HCT116 (cell line): ENCODE measurements around the gene FBXO42. TPM values are rescaled to one million over a fixed set of nuclear protein-coding genes. Genes with fewer than 3 reads are reported as not detected.

Source experiments
- ATAC-seq: fragments of 200-7000 bp; cut with Tn5 transposase; 2 replicates; pipeline ENCODE4 v1.9.1; 2020; ENCODE audit warnings: mild to moderate bottlenecking, moderate library complexity
- BruUV-seq: library from RNA; stranded (reverse); fragments of 400-500 nt; replicated peaks from 2 replicates; lab custom pipeline; 2021; lab: Mats Ljungman, UMichigan
- CTCF ChIA-PET: fragments of 300-600 bp; sonication (Branson Sonifier 250); formaldehyde crosslinking; loops from one replicate; lab custom pipeline; 2021; ENCODE audit warnings: antibody characterized with exemption; lab: Charles Lee
- POLR2A ChIA-PET: fragments of 300-600, 350-600 bp; sonication (Branson Sonifier 250); formaldehyde crosslinking; loops from one replicate; lab custom pipeline; 2021; ENCODE audit warnings: antibody characterized with exemption; lab: Charles Lee
- RAD21 ChIA-PET, 2 experiments: fragments of 300-600 bp; sonication (Branson Sonifier 250); formaldehyde crosslinking; loops; one replicate each; lab custom pipeline; 2023; ENCODE audit warnings: low total read pairs in 2 of 2; ENCODE audit not compliant: uncharacterized antibody in 2 of 2, unreplicated experiment in 2 of 2, low non-redundant PET in 1 of 2; lab: Charles Lee
- DNase-seq: peaks from one replicate; pipeline ENCODE4 v3.0.0-alpha.2; 2010; ENCODE audit warnings: low read depth, low spot score
- H2AFZ ChIP-seq: fragments of 200-600 bp; shearing (Covaris generic), sonication (generic); 2 replicates; pipeline ENCODE4 v1.6.1; 2017; ENCODE audit warnings: low read depth, mixed run types, mixed read lengths, antibody characterized with exemption, low read length; ENCODE audit not compliant: poor library complexity, severe bottlenecking
- H3K27ac ChIP-seq: 2 replicates; pipeline ENCODE4 v1.5.1; 2012; ENCODE audit warnings: low read depth, low read length
- H3K27me3 ChIP-seq: fragments of 200-600 bp; sonication (generic); 2 replicates; pipeline ENCODE4 v1.6.1; 2016; ENCODE audit warnings: mixed run types, low read length, mixed read lengths; ENCODE audit not compliant: insufficient read depth
- H3K36me3 ChIP-seq, 2 experiments: fragments of 200-500 bp in 1 of 2; fragments of 200-600 bp in 1 of 2; sonication (Bioruptor generic) in 1 of 2; sonication (generic) in 1 of 2; 2 replicates each; pipeline versions ENCODE4 v1.5.1 to v1.6.1; 2014 to 2016; ENCODE audit warnings: low read length in 2 of 2, inconsistent platforms in 1 of 2, mixed read lengths in 1 of 2, mixed run types in 1 of 2; ENCODE audit not compliant: insufficient read depth in 2 of 2, control insufficient read depth in 1 of 2
- H3K4me1 ChIP-seq, 2 experiments: fragments of 200-600 bp in 1 of 2; sonication (generic) in 1 of 2; 2 replicates each; pipeline versions ENCODE4 v1.5.1 to v1.6.1; 2012 to 2017; ENCODE audit warnings: low read length in 2 of 2, inconsistent platforms in 1 of 2, mild to moderate bottlenecking in 1 of 2, mixed read lengths in 1 of 2, mixed run types in 1 of 2, moderate library complexity in 1 of 2; ENCODE audit not compliant: insufficient read depth in 2 of 2, control insufficient read depth in 1 of 2
- H3K4me2 ChIP-seq: fragments of 200-600 bp; sonication (generic); 2 replicates; pipeline ENCODE4 v1.6.1; 2017; ENCODE audit warnings: mixed run types, low read length, mixed read lengths
- H3K4me3 ChIP-seq, 2 experiments: fragments of 200-600 bp in 1 of 2; sonication (generic) in 1 of 2; replicated peaks in 1 of 2; 2 replicates each; pipeline ENCODE4 v1.5.1; 2011 to 2016; ENCODE audit warnings: low read length in 2 of 2, control low read depth in 1 of 2, low read depth in 1 of 2, mild to moderate bottlenecking in 1 of 2, mixed read lengths in 1 of 2, mixed run types in 1 of 2
- H3K79me2 ChIP-seq: fragments of 200-600 bp; sonication (generic); 2 replicates; pipeline ENCODE4 v1.6.1; 2017; ENCODE audit warnings: mild to moderate bottlenecking, mixed run types, low read length, moderate library complexity, mixed read lengths; ENCODE audit not compliant: insufficient read depth
- H3K9ac ChIP-seq: fragments of 200-600 bp; sonication (generic); 2 replicates; pipeline ENCODE4 v1.6.1; 2016; ENCODE audit warnings: low read length, mixed read lengths
- H3K9me2 ChIP-seq: fragments of 200-600 bp; sonication (generic), shearing (Covaris generic); 2 replicates; pipeline ENCODE4 v1.6.1; 2017; ENCODE audit warnings: mixed run types, mild to moderate bottlenecking, moderate library complexity; ENCODE audit not compliant: insufficient read depth
- H3K9me3 ChIP-seq, 2 experiments: fragments of 200-500 bp in 1 of 2; fragments of 200-600 bp in 1 of 2; sonication (Bioruptor generic) in 1 of 2; sonication (generic) in 1 of 2; 2 replicates each; pipeline ENCODE4 v1.6.1; 2014 to 2017; ENCODE audit warnings: low read length in 2 of 2, mixed read lengths in 2 of 2, inconsistent platforms in 1 of 2, low read depth in 1 of 2, mild to moderate bottlenecking in 1 of 2, mixed run types in 1 of 2, moderate library complexity in 1 of 2; ENCODE audit not compliant: control insufficient read depth in 1 of 2, insufficient read depth in 1 of 2
- H4K20me1 ChIP-seq: fragments of 200-600 bp; sonication (generic), shearing (Covaris generic); 2 replicates; pipeline ENCODE4 v1.6.1; 2017; ENCODE audit warnings: mixed run types, mild to moderate bottlenecking, moderate library complexity; ENCODE audit not compliant: insufficient read depth
- ATF3 ChIP-seq: IDR thresholded peaks from 2 replicates; pipeline ENCODE4 v1.6.1; 2012
- CBX3 ChIP-seq: IDR thresholded peaks from 2 replicates; pipeline ENCODE4 v1.6.1; 2012; ENCODE audit warnings: low read depth
- CEBPB ChIP-seq: IDR thresholded peaks from 2 replicates; pipeline ENCODE4 v1.6.1; 2012; ENCODE audit warnings: low read depth
- EGR1 ChIP-seq: IDR thresholded peaks from 2 replicates; pipeline ENCODE4 v1.6.1; 2012; ENCODE audit warnings: low read depth
- ELF1 ChIP-seq: IDR thresholded peaks from 2 replicates; pipeline ENCODE4 v1.6.1; 2012; ENCODE audit warnings: low read depth, borderline replicate concordance
- EZH2 ChIP-seq: fragments of 200-600 bp; sonication (generic); IDR thresholded peaks from 2 replicates; pipeline ENCODE4 v1.6.1; 2017; ENCODE audit warnings: antibody characterized with exemption, mixed run types
- EZH2phosphoT487 ChIP-seq: fragments of 200-600 bp; IDR thresholded peaks from 2 replicates; pipeline ENCODE4 v1.6.1; 2018; ENCODE audit warnings: antibody characterized with exemption, borderline replicate concordance
- FOSL1 ChIP-seq: IDR thresholded peaks from 2 replicates; pipeline ENCODE4 v1.6.1; 2012; ENCODE audit warnings: low read depth
- JUND ChIP-seq: IDR thresholded peaks from 2 replicates; pipeline ENCODE4 v1.6.1; 2012
- POLR2A ChIP-seq: IDR thresholded peaks from 2 replicates; pipeline ENCODE4 v1.7.0; 2011; ENCODE audit warnings: borderline replicate concordance; ENCODE audit not compliant: insufficient read depth, insufficient read length; ENCODE audit errors: extremely low read depth
- POLR2AphosphoS5 ChIP-seq: IDR thresholded peaks from 2 replicates; pipeline ENCODE4 v1.6.1; 2011; ENCODE audit warnings: mild to moderate bottlenecking, low read depth, low read length, moderate library complexity
- SIN3A ChIP-seq: IDR thresholded peaks from 2 replicates; pipeline ENCODE4 v1.6.1; 2012; ENCODE audit warnings: low read depth
- SP1 ChIP-seq: IDR thresholded peaks from 2 replicates; pipeline ENCODE4 v1.6.1; 2012; ENCODE audit warnings: low read depth
- SRF ChIP-seq: IDR thresholded peaks from 2 replicates; pipeline ENCODE4 v1.6.1; 2012; ENCODE audit warnings: low read depth
- TCF7L2 ChIP-seq: IDR thresholded peaks from 2 replicates; pipeline ENCODE4 v1.7.0; 2011; ENCODE audit warnings: borderline replicate concordance, inconsistent platforms; ENCODE audit not compliant: insufficient read depth, insufficient read length; ENCODE audit errors: extremely low read depth
- YY1 ChIP-seq: IDR thresholded peaks from 2 replicates; pipeline ENCODE4 v1.6.1; 2011; ENCODE audit warnings: low read length, low read depth, moderate library complexity, mild to moderate bottlenecking; ENCODE audit not compliant: insufficient replicate concordance; ENCODE audit errors: extremely low read depth
- ZNF274 ChIP-seq: fragments of 200-500 bp; sonication (Bioruptor generic); IDR thresholded peaks from 2 replicates; pipeline ENCODE4 v1.6.1; 2014; ENCODE audit warnings: mild to moderate bottlenecking, low read depth, low read length, inconsistent platforms
- intact Hi-C: fragments of 100-400 bp; cut with micrococcal nuclease; formaldehyde crosslinking; loops from 2 replicates; pipeline ENCODE4 v1.10.0; 2022
- total RNA-seq: library from RNA; stranded (reverse); gene quantifications from one replicate; pipeline ENCODE4 v1.2.1, GENCODE V29; 2021; ENCODE audit not compliant: unreplicated experiment
- TF ChIP-seq, protein P1 (sequence below), 3 experiments: fragments of 200-600 bp in 1 of 3; sonication (generic) in 1 of 3; IDR thresholded peaks in 2 of 3; conservative IDR thresholded peaks in 1 of 3; 2 replicates each; pipeline ENCODE4 v1.5.1; 2012 to 2017; ENCODE audit warnings: low read depth in 2 of 3, low read length in 2 of 3, antibody characterized with exemption in 1 of 3, borderline replicate concordance in 1 of 3, control low read depth in 1 of 3, mild to moderate bottlenecking in 1 of 3, mixed read lengths in 1 of 3, mixed run types in 1 of 3, moderate library complexity in 1 of 3; ENCODE audit not compliant: insufficient read depth in 1 of 3
- TF ChIP-seq, protein P2 (sequence below): IDR thresholded peaks from 2 replicates; pipeline ENCODE4 v1.6.1; 2012; ENCODE audit warnings: low read depth
- TF ChIP-seq, protein P3 (sequence below): IDR thresholded peaks from 2 replicates; pipeline ENCODE4 v1.6.1; 2012

Gene FBXO42
- total RNA-seq, 1 experiment from 2014 or later, result 20.6 TPM

DNA sequence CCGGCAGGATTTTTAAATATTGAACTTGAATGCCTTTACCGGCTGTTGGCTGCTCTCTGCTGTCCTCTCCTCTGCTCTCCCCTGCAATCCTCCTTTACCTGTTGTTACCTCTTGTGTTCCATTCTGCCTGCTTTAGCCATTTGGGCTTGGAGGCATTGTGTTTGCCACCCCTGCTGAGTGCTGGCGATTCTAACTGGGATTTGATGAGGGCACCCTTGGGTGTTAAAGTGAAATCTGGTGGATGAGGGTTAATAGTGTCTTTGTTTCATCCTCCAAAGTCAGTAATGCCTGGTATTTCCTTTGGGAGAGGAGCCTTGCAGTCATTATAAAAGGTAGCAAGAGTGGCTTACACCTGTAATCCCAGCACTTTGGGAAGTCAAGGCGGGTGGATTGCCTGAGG, 24.7 kb upstream of the FBXO42 start:
- CTCF ChIA-PET, result no interaction called here
- no peak overlapping the region for H3K9ac ChIP-seq

More for the DNA sequence above, 24.7 kb upstream of the FBXO42 start:
- no peak overlapping the region for H3K4me2 ChIP-seq
- DNase-seq (no peak), ATAC-seq (no peak)
- no peaks in the 10 kb centered on the region for H3K27me3 ChIP-seq
- peaks cover 11 to 28% of the 10 kb centered on the region in 2 experiments for H3K4me1 ChIP-seq
- TF ChIP-seq SP1 (no peak), POLR2A (no peak), YY1 (no peak), ZNF274 (no peak), CEBPB (no peak), EZH2phosphoT487 (no peak), EZH2 (no peak), SIN3A (no peak), ELF1 (no peak), SRF (no peak), ATF3 (no peak), FOSL1 (no peak), POLR2AphosphoS5 (no peak), JUND (no peak), EGR1 (no peak), TCF7L2 (no peak), CBX3 (no peak)
- TF ChIP-seq, protein P1, sequence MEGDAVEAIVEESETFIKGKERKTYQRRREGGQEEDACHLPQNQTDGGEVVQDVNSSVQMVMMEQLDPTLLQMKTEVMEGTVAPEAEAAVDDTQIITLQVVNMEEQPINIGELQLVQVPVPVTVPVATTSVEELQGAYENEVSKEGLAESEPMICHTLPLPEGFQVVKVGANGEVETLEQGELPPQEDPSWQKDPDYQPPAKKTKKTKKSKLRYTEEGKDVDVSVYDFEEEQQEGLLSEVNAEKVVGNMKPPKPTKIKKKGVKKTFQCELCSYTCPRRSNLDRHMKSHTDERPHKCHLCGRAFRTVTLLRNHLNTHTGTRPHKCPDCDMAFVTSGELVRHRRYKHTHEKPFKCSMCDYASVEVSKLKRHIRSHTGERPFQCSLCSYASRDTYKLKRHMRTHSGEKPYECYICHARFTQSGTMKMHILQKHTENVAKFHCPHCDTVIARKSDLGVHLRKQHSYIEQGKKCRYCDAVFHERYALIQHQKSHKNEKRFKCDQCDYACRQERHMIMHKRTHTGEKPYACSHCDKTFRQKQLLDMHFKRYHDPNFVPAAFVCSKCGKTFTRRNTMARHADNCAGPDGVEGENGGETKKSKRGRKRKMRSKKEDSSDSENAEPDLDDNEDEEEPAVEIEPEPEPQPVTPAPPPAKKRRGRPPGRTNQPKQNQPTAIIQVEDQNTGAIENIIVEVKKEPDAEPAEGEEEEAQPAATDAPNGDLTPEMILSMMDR (IDR thresholded peaks at IDR 0.05 in 2 of 3, conservative IDR thresholded peaks at IDR 0.05 in 1 of 3; ENCODE audit: borderline replicate concordance in 1 of 3, insufficient read depth in 1 of 3, low read depth in 2 of 3, low read length in 2 of 3), result no peak
- TF ChIP-seq, protein P2, sequence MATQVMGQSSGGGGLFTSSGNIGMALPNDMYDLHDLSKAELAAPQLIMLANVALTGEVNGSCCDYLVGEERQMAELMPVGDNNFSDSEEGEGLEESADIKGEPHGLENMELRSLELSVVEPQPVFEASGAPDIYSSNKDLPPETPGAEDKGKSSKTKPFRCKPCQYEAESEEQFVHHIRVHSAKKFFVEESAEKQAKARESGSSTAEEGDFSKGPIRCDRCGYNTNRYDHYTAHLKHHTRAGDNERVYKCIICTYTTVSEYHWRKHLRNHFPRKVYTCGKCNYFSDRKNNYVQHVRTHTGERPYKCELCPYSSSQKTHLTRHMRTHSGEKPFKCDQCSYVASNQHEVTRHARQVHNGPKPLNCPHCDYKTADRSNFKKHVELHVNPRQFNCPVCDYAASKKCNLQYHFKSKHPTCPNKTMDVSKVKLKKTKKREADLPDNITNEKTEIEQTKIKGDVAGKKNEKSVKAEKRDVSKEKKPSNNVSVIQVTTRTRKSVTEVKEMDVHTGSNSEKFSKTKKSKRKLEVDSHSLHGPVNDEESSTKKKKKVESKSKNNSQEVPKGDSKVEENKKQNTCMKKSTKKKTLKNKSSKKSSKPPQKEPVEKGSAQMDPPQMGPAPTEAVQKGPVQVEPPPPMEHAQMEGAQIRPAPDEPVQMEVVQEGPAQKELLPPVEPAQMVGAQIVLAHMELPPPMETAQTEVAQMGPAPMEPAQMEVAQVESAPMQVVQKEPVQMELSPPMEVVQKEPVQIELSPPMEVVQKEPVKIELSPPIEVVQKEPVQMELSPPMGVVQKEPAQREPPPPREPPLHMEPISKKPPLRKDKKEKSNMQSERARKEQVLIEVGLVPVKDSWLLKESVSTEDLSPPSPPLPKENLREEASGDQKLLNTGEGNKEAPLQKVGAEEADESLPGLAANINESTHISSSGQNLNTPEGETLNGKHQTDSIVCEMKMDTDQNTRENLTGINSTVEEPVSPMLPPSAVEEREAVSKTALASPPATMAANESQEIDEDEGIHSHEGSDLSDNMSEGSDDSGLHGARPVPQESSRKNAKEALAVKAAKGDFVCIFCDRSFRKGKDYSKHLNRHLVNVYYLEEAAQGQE, result no peak
- TF ChIP-seq, protein P3, sequence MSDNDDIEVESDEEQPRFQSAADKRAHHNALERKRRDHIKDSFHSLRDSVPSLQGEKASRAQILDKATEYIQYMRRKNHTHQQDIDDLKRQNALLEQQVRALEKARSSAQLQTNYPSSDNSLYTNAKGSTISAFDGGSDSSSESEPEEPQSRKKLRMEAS, result no peak
- H3K4me3 ChIP-seq, result no peak overlapping the region
- peaks cover 98% of the 10 kb centered on the region for H3K79me2 ChIP-seq
- BruUV-seq, result no TSS peak
- RAD21 ChIA-PET, result no interaction called here
- peaks cover 18% of the 10 kb centered on the region; the same call in 1 of the 2 replicates for H4K20me1 ChIP-seq
- no peak overlapping the region for H3K27ac ChIP-seq
- H3K9me3 ChIP-seq, result no peaks in the 10 kb centered on the region
- POLR2A ChIA-PET, result interaction anchor here (0.7 kb wide), 1 partner anchor 17 kb away, joined by 3 read pairs; no protein-coding TSS in a partner anchor
- H2AFZ ChIP-seq, result no peak overlapping the region
- intact Hi-C loops, result no loop called here
- H3K9me2 ChIP-seq, result no peaks in the 10 kb centered on the region
- peaks cover 0 to 12% of the 10 kb centered on the region in 2 experiments; a peak in 2 of 4 replicates for H3K36me3 ChIP-seq
